Peyer's patch (tissue), 4 donors: ENCODE results near the gene IVNS1ABP. TPM values are rescaled to one million over a fixed set of nuclear protein-coding genes. Genes with fewer than 3 reads are reported as not detected.

Experiments used
- DNase-seq, 3 donors: peaks; one replicate each; pipeline ENCODE4 v3.0.0-alpha.2; 2017 to 2019
- H3K27ac ChIP-seq, 4 donors: fragments of 200-600 bp; sonication (generic); one replicate each; pipeline ENCODE4 v1.5.1; 2016 to 2019
- H3K27me3 ChIP-seq, 2 donors: fragments of 200-600 bp; sonication (generic); one replicate each; pipeline ENCODE4 v1.5.1; 2019
- H3K36me3 ChIP-seq, 3 donors: fragments of 200-600 bp; sonication (generic); one replicate each; pipeline ENCODE4 v1.5.1; 2016 to 2019
- H3K4me1 ChIP-seq, 4 donors: fragments of 200-600 bp; sonication (generic); one replicate each; pipeline ENCODE4 v1.5.1; 2016 to 2019
- H3K4me3 ChIP-seq, 4 donors: fragments of 200-600 bp; sonication (generic); 1 replicate in 3 of 4; 2 replicates in 1 of 4; pipeline ENCODE4 v1.5.1; 2016 to 2019; ENCODE audit warnings: mild to moderate bottlenecking in 1 of 4
- H3K9me3 ChIP-seq, 4 donors: fragments of 200-600 bp; sonication (generic); one replicate each; pipeline ENCODE4 v1.5.1; 2016 to 2019; ENCODE audit warnings: mild to moderate bottlenecking in 1 of 4
- CTCF ChIP-seq, 6 experiments: fragments of 450-650 bp in 4 of 6; fragments of 200-600 bp in 2 of 6; sonication (generic) in 1 of 6; IDR thresholded peaks; one replicate each; pipeline ENCODE4 v1.5.1; 2017 to 2019; ENCODE audit warnings: antibody characterized with exemption in 6 of 6, mild to moderate bottlenecking in 3 of 6, moderate library complexity in 1 of 6
- POLR2A ChIP-seq, 2 donors: fragments of 450-650 bp; IDR thresholded peaks; one replicate each; pipeline ENCODE4 v1.5.1; 2017; ENCODE audit warnings: antibody characterized with exemption in 2 of 2, mild to moderate bottlenecking in 2 of 2, moderate library complexity in 2 of 2
- small RNA-seq, 2 donors: library from RNA; depleted of rRNA; stranded (forward); fragments of <200 nt; gene quantifications; one replicate each; pipeline ENCODE3, GENCODE V24; 2016
- total RNA-seq, 4 donors: library from RNA; depleted of rRNA; stranded (reverse); fragments of >200 nt; gene quantifications; one replicate each; pipeline ENCODE4 v1.1.0, GENCODE V29; 2016

The IVNS1ABP gene
- total RNA-seq, 4 donors from 2014 or later, result 84.8 to 248 (median 104) TPM

- no peak for DNase-seq
- Histone ChIP-seq H3K27ac (no peak overlapping the region), H3K4me1 (no peaks in the 10 kb centered on the region), H3K36me3 (no peaks in the 10 kb centered on the region), H3K9me3 (no peaks in the 10 kb centered on the region), H3K4me3 (no peak overlapping the region), H3K27me3 (no peaks in the 10 kb centered on the region)
- TF ChIP-seq CTCF (IDR thresholded peaks at IDR 0.05) (no peak), POLR2A (IDR thresholded peaks at IDR 0.05) (no peak)
These were observed 67.5 kb downstream of the IVNS1ABP start for GRCh38 chr1:185249563-185249962.

Small RNAs within 50 kb of the gene (small RNA-seq; reads per million reads assigned to genes)
- gene RF00019, result 0 reads per million in 2 donors

Other genes starting within 250 kb of the IVNS1ABP start
- gene TRMT1L, start 160.3 kb downstream of the IVNS1ABP start, total RNA-seq, result 10 to 100 TPM in 3 of 4 donors, 1 to 10 TPM in 1; 8.4 to 14.9 (median 13.7) TPM
- 10 to 100 TPM in 2 of 4 donors, 1 to 10 TPM in 2; 6.0 to 21.5 (median 8.6) TPM for gene SWT1, start 160.1 kb downstream of the IVNS1ABP start, total RNA-seq